Measurements from ENCODE around the gene SLC15A2. TPM values are rescaled to one million over a fixed set of nuclear protein-coding genes. Genes with fewer than 3 reads are reported as not detected.

SLC15A2 gene
- total RNA-seq, 1 experiment from 2014 or later: 2.4 TPM

- H2BK15ac ChIP-seq (ENCODE audit: low read depth, low read length): no peak overlapping the region
- H2BK5ac ChIP-seq (ENCODE audit: insufficient read length, low read length): no peak overlapping the region
- H3K56ac ChIP-seq (ENCODE audit: insufficient read length, low read depth, low read length): no peak overlapping the region
- no peak overlapping the region for H3K14ac ChIP-seq (ENCODE audit: insufficient read depth, low read length)
- H2AK5ac ChIP-seq (ENCODE audit: insufficient read length, low read length): no peak overlapping the region
- no peaks in the 10 kb centered on the region for H3K79me2 ChIP-seq (ENCODE audit: insufficient read depth, low read length)
- peak overlapping the region in 1 of 3 experiments; percentile 26; a peak in 1 of 7 replicates for H3K27ac Mint-ChIP-seq
- H3K9ac ChIP-seq (ENCODE audit: extremely low read depth, insufficient read length, low read length): no peak overlapping the region
- no peak overlapping the region for H4K91ac ChIP-seq (ENCODE audit: insufficient read length, low read depth, low read length)
- H3K27ac ChIP-seq (ENCODE audit: insufficient read length, low read depth, low read length): no peak overlapping the region
- H3K79me1 ChIP-seq (ENCODE audit: insufficient read depth, low read depth, low read length, poor library complexity, severe bottlenecking): no peaks in the 10 kb centered on the region
- no CpG with 5 or more reads among the region's 2 CpGs for WGBS (ENCODE audit: extremely low coverage, insufficient read length, low lambda C conversion rate)
- no peak overlapping the region for H2BK120ac ChIP-seq (ENCODE audit: low read depth, low read length, poor library complexity, severe bottlenecking)
- H3K4me2 ChIP-seq (ENCODE audit: insufficient read depth, insufficient read length, low read length): no peak overlapping the region
- no peak for TF ChIP-seq CTCF (conservative IDR thresholded peaks at IDR 0.05)
- no peaks in the 10 kb centered on the region for H3K23me2 ChIP-seq (ENCODE audit: insufficient read length, low read depth, low read length, poor library complexity, severe bottlenecking)
- no peaks in the 10 kb centered on the region for H3K27me3 Mint-ChIP-seq (ENCODE audit: low read depth)
- H3K4me1 ChIP-seq (ENCODE audit: insufficient read depth, low read length): no peaks in the 10 kb centered on the region
- no peak overlapping the region for H3K18ac ChIP-seq (ENCODE audit: insufficient read length, low read depth, low read length)
- H4K8ac ChIP-seq (replicated peaks; ENCODE audit: insufficient read length, low read depth, low read length): no peak overlapping the region
- H3K4ac ChIP-seq (ENCODE audit: low read depth, low read length): no peak overlapping the region
- H2BK12ac ChIP-seq (ENCODE audit: insufficient read length, low read depth, low read length): no peak overlapping the region
- no peaks in the 10 kb centered on the region for H3K9me3 ChIP-seq (ENCODE audit: control insufficient read depth, low read depth, low read length)
- H2AFZ ChIP-seq (ENCODE audit: low read length): no peak overlapping the region
- H2BK20ac ChIP-seq (ENCODE audit: low read depth, low read length, poor library complexity, severe bottlenecking): no peak overlapping the region
- no peaks in the 10 kb centered on the region for H3K9me3 Mint-ChIP-seq
- H3T11ph ChIP-seq (ENCODE audit: low read length): no peak overlapping the region
- DNase-seq: no peak
- H4K5ac ChIP-seq (ENCODE audit: insufficient read length, low read depth, low read length): no peak overlapping the region
- peaks cover 7% of the 10 kb centered on the region in 2 experiments for H3K4me1 Mint-ChIP-seq
- H3K36me3 Mint-ChIP-seq (ENCODE audit: insufficient read depth in 1 of 3, low read depth in 3 of 3): no peaks in the 10 kb centered on the region
- no peak overlapping the region for H3K23ac ChIP-seq (ENCODE audit: insufficient read length, low read depth, low read length)
- H4K20me1 ChIP-seq (ENCODE audit: control insufficient read depth, insufficient read depth, insufficient read length): no peaks in the 10 kb centered on the region
- no peak overlapping the region for H3K4me3 Mint-ChIP-seq
- no peaks in the 10 kb centered on the region for H3K27me3 ChIP-seq (ENCODE audit: insufficient read depth, low read length)
Observed at GRCh38 chr3:121885386-121885785, 8.8 kb upstream of the SLC15A2 start.

All from H9 (cell line).